Activated CD4-positive, alpha-beta T cell treated with anti-CD3 and anti-CD28 coated beads, Interleukin-10, Interleukin-2, amounts not matched to agents 100 ng/mL and 50 ng/mL, durations not matched to agents 16 hours and 8 hours (primary cell): ENCODE data around the gene AP2B1.
"Not testable (repeated sequence)": the region's sequence is repeated elsewhere in the genome, so short reads cannot be mapped to it uniquely, and the experiment has no call there.

ENCODE experiments used
- DNase-seq: peaks from one replicate; pipeline ENCODE4 v3.0.0-alpha.2; 2020

AP2B1 gene

GRCh38 chr17:35750526-35751395 is 163.6 kb downstream of the AP2B1 start:
- no peak for DNase-seq

- not testable (repeated sequence) for DNase-seq
Observed at GRCh38 chr17:35751541-35751940, 164.4 kb downstream of the AP2B1 start.

GRCh38 chr17:35752471-35752870 is 165.3 kb downstream of the AP2B1 start:
- no peak for DNase-seq

- no peak for DNase-seq
Observed at GRCh38 chr17:35752945-35753764, 166.0 kb downstream of the AP2B1 start, which contains the start of gene GAS2L2. Gene GAS2L2 (minus strand): TSS chr17:35753239. CDS start chr17:35752850, 389 bp downstream.

- no peak for DNase-seq
Observed at GRCh38 chr17:35757243-35757642, 170.1 kb downstream of the AP2B1 start.

- no peak for DNase-seq
Observed at GRCh38 chr17:35760587-35760986, 173.5 kb downstream of the AP2B1 start, which contains the start of gene C17orf50. Gene C17orf50 (plus strand): TSS chr17:35760887. CDS start chr17:35760942, 55 bp downstream.

- no peak for DNase-seq
Observed at GRCh38 chr17:35761601-35762000, 174.5 kb downstream of the AP2B1 start.

- no peak for DNase-seq
Observed at GRCh38 chr17:35763767-35764122, 176.6 kb downstream of the AP2B1 start.

GRCh38 chr17:35764123-35764991 is 177.2 kb downstream of the AP2B1 start:
- peak; percentile 94 for DNase-seq

- DNase-seq: no peak
Observed at GRCh38 chr17:35765086-35765710, 178.1 kb downstream of the AP2B1 start.

- DNase-seq: no peak
Observed at GRCh38 chr17:35765756-35766488, 178.8 kb downstream of the AP2B1 start.

- no peak for DNase-seq
Observed at GRCh38 chr17:35766489-35766877, 179.4 kb downstream of the AP2B1 start.

GRCh38 chr17:35766903-35767510 is 179.9 kb downstream of the AP2B1 start:
- peak; percentile 34 for DNase-seq

GRCh38 chr17:35768797-35769196 is 181.7 kb downstream of the AP2B1 start:
- no peak for DNase-seq

- no peak for DNase-seq
Observed at GRCh38 chr17:35769895-35770486, 182.9 kb downstream of the AP2B1 start.

GRCh38 chr17:35773129-35773528 is 186.0 kb downstream of the AP2B1 start:
- DNase-seq: no peak

GRCh38 chr17:35773679-35774425 is 186.7 kb downstream of the AP2B1 start:
- DNase-seq: no peak

GRCh38 chr17:35774499-35774898 is 187.4 kb downstream of the AP2B1 start:
- DNase-seq: no peak

- no peak for DNase-seq
Observed at GRCh38 chr17:35775039-35775438, 187.9 kb downstream of the AP2B1 start.

GRCh38 chr17:35775583-35775982 is 188.5 kb downstream of the AP2B1 start:
- no peak for DNase-seq
